ENCODE results near the gene AMMECR1.
A peak's percentile ranks its signal among the peaks of the same experiment; 100 is the strongest.

Gene AMMECR1

DNA sequence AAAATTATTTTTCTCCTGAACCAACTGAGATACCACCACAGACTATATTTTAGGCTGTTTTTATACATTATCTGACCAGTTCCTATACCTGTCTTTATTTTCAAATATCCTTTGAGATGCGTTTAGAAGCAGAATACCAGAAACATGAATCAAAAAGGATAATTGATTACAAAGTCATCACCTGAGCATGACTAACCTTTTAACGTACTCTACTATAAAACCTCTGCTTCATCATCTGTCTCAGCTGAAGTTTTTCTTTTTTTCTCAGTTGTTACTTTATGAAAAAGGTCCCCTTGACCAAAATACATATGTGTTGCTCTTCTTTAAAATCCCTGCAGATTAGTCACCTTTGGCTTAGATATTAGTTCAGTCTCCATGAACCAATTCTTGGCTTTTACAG is 109.8 kb downstream of the AMMECR1 start:
- no peak for DNase-seq

DNA sequence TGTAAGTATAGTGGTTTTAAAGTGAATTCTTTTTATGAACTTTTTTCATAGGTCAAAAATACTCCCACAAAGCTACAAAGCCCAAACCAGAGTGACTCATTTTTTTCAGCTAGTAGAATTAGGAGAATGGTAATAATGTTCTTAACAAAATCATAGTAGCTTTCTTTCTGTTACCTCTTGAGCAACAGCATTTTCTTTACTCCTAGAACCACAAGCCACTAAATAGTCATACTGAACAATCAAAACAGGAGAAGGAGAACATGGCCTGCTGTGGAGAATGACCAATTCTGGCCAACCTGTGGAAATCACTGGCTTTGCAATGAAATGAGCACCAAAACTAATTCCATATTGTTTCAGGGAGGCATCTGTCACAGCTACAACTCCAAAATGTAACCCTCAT is 112.9 kb downstream of the AMMECR1 start:
- no peak for DNase-seq

DNA sequence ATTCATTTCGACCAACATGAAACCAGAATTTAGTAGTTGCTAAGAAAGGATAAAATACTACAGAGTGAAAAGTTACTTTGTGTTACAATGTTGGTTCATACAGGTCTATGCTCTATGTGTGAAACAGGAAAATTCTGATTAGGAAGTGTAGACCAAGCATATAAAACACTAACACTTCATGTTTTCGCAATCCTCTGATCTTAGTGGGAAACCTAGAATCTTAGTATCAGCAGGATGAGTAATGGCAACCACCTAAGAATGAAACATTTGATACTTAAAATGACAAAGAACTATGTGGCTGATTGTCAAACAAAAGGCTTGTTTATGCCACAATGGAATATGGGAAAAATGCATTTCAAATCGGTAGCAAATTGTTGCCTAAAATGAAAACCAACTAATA is 116.1 kb downstream of the AMMECR1 start:
- DNase-seq: no peak

DNA sequence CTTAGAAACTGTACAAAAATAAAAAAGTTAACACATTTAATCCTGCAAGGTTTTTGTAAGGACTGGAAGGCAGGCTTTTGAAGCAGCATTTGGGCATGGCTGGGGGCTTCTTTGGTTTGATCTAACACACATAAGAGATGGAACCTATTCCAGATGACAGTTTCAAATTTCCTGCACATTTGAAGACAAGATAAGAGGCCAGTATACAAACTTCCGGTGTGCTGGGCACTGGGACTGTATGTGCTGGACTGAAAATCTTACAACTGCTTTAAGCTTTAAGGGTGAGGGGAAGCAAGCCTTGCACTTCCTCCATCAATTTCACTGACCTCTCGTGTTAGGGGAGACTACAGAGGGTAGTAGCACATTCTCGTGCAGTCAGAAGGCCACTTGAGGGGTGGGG is 122.9 kb downstream of the AMMECR1 start:
- no peak for DNase-seq

DNA sequence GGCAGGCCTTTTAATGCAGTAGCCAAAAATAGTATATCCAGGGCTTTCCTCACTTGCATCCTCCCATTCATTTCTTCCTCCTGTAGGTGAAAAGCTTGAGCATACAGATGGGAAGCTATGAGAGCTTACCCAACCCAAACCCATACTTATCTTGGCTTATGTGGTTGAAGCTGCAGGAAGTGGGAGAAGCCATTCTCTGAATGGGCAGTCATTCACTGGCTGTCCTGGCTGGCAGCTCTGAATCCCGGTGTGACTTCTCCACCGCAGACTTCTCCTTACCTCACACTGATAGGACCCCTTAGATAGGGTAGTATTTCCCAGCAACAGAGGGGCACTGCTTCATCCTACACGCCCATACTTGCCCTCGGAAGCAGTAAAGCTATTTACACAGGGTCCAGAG is 125.4 kb downstream of the AMMECR1 start:
- no peak for DNase-seq

DNA sequence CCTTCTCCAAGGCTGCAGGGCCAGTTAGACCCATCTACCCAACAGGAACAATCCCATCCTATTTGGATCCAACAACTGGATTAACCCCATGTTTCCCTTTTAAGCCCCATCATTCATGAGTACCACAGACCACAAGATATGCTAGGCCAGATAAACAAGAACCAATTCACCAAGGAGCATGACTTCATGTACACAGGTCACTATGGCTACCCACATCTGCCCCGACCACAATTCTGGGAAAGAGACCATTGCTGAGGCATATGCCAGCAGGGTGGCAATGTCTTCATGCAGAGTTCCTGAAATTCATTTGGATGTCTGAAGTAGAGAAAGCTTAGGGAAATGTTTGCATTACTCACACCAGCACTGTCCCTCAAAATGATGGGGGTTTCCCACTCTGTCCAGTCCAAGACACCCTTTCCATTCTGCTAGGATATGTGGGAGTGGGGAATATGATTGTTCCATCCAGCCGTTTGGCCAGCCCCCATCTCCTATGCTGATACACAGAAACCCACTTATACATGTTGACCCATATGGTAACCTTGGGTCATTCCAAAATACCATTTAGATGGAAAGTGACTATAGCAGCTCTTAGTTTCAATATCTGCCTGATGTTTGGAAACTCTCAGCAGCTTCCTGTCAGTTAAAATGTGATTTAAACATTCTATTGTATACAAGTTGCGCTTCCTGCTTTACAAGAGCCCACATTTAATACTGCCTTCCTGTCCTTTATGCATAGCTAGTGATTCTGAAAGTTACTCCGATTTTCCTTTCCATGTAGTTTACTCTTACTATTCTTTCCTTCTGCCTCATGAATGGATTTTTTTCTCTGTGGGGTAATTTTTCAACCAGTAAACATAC is 129.0 kb downstream of the AMMECR1 start:
- DNase-seq: no peak

DNA sequence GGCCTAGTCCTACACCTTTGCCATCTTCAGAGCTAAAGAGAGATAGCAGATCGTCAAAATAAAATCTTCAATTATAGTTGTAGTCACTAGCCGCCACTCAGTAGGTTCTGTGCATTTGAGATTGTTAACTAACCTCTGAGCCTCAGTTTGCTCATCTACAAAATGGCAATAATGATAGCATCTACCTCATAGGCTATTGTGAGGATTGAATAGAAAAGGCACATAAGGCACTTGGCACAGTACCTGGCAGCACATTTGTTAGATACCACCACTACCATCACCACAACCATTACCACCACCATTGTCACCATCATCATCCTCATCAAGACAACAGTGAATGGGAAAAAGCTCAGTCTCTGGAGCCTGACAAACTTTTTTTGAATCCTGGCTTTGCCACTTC is 134.6 kb downstream of the AMMECR1 start:
- no peak for DNase-seq

DNA sequence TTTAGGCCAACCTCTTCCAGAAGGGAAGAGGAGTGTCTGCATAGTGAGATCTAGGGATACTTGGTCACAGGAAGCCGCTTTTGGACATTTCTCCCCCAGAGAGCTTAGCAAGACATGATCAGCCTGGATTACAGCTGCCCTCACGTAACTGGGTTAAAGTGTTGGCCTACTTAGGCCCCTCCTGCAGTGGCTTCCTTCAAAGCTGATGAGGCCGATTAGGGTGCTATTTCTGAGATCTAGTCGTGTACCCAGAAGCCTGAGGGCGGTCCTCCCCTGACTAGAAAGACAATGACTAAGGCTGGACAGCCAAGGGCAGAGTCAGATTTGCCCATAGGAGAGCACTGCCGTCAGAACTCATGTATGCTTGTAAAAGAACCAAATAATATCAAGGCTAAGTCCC is 135.0 kb downstream of the AMMECR1 start:
- DNase-seq: no peak

DNA sequence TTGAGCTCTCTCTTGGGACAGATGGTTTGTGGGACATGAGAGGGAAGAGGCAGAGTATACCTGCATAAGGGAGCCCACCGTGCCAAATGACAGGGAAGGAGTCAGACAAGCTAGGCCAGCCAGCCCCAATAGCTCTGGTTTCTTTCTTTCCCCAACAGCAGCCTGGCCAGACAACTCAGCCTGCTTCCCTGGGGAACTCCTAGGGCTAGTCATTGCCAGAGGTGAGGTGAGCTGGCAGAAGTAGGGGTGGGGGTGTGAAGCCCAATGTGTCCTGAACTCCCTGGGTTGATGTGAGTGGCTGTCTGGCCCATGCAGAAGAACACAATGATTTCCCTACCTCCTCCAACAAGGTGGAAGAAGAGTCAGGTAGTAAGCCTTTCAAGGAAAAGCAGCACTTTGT is 135.5 kb downstream of the AMMECR1 start:
- no peak for DNase-seq

DNA sequence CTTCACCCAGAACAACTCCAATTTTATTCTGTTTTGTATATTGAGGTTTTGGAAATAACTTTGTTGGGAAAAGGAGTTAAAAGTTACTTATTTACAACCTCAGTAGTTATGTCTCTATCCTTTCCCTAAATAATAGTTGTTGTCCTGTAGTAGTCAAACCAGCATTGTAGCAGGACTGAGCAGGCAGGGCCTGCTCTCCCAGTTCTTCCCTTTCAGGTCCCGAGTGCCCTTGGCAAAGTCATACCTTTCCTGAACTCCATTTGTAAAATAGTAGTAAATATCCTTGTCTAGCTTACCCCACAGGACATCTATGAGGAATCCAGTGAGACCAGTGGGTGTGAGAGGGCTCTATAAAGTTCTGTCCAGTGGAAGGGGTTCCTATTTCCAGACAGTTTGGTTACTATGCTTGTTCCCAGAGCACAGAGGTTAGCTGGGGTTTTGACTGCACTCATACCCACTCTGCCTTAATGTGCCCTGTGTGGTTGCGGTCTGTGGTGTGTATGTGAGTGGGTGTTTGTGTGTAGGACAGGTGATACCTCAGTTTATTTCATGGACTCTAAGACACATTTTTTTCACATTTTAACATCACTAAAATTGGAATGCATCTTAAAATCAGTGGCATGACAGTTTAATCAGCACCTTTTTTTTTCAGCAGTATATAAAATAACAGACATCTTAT is 136.3 kb downstream of the AMMECR1 start:
- no peak for DNase-seq

DNA sequence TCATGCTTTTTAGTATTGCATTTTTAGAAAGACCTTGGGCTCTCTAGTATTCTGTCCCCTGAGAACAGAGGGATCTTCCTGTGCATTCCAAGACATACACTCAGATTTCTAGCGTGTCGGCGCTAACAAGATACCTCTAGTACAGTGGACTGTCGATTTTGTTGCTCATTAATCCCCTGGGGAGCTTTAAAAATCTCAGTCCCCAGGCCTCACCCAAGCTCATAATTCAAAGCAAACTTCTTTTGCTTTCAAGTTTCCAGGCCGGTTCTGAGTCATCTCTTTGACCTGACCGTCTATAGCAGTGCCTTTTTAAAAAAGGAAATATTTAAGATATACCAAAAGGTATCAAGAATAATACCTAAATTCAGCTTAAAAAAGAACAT is 137.0 kb downstream of the AMMECR1 start:
- DNase-seq: no peak

DNA sequence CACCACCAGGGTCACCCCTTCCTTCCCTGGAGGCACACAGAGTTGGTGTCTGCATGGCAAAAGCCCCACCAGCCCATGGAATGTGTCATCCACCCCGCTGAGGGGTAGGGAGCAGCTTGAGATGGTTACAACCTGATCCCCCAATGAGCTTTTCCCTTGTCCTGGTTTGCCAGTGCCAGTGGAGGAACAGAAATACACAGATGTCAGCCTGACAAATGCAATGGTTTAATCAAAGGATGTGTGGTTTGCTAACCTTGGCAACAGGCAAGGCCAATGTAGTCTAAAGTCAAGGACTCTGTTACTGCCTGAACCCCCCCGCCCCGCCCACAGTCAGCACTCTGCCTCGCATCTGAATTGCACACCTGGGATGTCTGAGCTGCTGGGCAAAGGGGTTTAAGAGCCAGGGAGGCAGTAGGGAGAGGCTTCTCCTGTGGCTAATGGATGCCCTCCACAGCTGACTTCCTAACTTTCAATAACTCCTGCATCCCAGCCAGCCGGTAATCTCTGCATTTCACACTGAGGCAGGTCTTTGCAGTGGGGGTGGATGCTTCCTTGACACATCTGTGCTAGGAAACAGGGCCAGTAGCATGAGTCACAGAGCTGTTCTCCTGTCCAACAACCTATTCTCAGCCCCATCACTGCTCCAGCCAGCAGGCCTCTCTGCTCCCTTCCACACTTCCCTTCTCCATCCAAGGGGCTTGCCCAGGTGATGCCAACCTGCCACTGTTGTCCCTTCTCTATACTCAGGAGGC is 137.5 kb downstream of the AMMECR1 start:
- no peak for DNase-seq

DNA sequence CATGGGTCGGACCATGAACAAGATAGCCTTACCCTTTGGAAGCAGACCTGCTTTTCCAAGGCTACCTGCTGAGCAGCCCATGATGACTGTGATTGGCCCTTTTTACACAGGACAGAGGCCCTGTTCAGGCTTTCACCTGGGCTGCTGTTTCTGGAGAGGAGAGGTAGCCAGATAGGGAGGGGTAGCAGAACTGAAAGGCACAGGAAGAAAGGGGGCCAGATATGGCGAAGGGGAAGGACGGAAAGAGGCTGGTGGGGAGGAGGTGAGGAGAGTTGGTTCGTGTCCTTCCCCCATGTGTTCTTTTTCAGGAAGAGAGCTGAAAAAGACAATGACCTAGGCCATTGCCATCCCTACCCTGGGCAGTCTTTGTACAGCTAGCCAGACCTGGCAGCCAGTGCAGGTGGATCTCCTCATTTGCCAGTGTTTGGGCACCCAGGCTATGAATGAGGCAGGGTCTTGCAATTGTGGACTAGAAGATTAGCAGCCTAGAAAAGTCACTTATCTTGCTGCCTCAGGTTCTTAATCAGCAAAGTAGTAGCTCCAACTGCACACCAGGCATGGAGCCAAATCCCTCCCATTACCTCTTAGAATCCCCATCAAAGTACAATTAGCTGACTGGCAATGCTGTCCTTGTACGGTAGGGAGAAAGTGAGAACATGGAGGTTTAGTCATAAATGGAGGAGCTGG is 139.6 kb downstream of the AMMECR1 start:
- no peak for DNase-seq

DNA sequence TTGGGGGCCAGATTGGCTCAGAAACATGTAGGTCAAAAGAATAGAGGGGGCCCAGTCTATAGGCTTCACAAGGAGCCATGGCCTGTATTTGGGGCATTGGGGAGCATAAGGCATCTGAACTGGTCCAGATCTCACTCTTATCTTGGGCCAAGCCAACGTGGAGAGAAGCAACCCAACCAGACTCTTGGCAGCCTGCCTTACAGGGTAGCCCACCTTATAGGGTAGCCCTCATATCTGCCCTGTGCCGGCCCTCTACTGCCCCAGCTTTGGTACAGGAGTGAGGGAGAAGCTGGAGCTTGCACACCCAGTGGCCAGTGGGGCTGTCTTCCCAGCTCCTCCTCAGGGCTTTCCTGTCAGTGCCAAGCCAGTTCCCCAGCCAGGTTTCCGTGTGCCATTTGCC is 142.2 kb downstream of the AMMECR1 start:
- no peak for DNase-seq

DNA sequence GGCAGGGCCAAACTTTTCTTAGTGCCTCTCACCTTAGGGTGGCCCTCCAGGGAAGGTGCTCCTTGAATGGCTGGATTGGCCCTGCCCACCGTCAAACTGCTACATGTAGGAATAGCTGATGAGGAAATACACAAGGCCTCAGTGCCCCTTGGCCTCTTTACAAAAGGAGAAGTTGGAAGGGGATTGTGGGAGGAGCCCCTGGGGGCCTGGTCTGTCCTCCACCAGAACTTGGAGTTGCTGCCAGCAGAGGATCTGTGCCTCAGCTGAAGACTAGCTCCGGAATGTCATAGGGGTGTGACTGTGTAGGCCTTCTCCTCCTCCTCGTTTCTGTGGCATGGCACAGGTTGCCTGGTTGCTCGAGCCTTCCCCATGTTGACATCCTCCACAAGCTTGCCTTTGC is 142.7 kb downstream of the AMMECR1 start:
- DNase-seq: no peak

DNA sequence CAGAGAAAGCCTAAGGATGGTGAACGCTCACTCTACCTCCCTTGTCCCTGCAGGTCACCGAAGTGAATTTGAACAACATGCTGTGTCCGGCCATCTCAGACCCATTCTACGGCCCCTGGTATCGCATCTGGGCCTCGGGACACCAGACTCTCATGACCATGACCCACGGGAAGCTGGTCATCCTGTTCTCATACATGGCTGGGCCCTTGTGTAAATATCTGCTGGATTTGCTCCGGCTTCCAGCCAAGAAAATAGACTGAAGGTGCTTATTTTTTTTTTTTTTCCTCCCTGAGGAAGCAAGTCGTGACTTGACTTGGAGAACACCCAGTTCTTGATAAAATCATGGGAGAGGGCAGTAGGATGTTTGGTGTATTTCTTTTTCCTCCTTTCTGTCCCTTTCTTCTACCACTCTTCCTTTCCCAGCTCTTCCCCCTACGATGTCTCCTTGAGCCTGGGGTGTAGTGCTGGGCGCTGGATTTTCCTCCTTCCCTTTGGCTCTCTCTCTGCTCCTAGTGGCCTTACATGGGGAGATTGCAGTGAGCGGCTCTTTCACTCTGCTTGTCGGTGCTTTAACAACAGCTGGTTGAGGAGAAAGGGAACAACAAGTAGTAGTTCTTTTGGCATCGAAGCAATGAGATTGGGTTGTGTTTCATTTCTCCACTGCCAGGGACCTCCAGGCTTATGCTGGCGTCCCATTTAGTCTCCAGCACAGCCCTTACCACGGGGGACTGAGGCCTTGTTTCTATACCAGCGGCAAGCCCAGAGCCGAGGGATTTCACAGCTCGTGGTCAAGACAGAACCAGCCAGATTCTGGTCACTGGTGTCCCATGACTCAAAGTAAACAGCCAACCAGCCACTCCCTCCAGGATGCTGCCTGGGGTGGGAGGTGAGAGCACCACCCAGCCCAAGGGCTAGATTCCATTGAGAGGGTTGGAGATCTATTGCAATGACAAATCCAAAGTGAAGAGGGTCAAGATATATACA is 144.4 kb downstream of the AMMECR1 start:
- DNase-seq: no peak

DNA sequence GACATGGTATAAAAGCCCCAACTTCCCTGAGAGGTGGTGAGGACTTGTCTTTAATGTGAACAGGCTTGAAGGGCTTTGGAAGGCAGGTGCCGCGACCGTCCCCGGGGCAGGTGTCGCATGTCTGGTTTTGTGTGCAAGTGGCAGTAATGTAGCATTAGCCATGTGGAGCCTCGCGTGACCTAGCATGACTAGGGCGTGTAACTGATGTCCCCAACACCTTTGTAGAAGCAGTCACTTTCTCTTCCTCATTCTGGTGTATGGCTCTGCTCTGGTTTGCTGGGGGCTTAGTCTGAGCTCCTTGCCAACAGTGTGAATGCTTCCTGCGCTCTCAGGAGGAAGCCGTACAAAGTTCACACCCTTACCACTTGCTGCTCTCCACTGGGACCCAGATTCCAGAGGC is 145.7 kb downstream of the AMMECR1 start:
- DNase-seq: no peak

DNA sequence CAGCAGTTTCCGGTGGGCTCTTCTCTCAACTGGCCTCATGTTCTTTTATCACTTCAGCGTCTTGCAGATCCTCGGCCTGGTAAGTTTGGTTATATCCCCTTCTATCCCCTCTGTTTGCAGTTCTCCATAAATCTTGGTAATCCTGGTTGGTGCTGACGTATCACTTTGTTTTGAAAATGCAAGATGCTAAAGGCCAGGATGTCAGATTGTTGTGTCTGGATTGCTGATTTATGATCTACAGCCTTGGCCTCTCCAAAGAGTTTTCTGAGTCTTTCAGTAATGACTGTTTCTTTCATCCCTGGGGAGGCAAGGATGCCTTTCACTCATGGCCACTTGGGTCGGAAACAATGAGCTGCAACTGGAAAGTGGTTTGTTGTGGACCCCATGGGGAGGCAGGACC is 146.4 kb downstream of the AMMECR1 start:
- DNase-seq: no peak

DNA sequence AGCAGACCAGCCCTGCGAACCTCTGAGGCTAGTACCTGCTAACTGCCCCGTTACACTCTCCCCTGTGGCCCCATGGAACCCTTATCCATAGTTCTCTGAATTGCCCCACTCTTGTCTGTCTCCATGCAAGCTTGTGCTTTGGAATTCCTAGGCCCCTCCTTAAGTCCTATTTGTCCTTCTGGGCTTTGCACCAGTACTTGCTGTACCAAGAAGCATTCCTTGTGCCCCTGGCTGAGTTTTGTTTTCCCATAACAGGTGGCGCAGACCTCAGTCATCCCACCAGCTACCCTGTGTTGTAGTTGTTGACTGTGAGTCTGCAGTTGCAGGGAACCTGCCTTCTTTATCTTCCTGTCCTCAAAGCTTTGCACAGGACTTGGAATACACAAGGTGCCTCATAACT is 147.9 kb downstream of the AMMECR1 start:
- DNase-seq: no peak

DNA sequence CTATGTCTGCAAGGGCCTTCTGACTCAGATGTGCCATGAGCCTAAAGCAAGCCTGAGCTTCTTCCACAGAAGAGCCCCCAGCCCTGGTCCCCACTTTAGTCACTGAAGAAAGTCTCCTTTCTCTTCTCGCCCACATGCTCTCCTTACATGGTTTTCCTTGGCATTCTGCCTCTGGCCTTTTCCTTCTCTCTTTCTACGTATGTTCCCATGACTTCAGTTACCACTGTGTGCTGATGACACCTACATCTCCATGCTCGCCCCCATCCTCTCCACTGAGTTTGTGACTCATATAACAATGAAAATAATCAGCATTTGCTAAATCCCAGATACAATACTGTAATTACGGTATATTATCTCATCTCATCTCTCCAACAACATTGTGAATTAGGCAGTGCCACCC is 149.3 kb downstream of the AMMECR1 start:
- no peak for DNase-seq

DNA sequence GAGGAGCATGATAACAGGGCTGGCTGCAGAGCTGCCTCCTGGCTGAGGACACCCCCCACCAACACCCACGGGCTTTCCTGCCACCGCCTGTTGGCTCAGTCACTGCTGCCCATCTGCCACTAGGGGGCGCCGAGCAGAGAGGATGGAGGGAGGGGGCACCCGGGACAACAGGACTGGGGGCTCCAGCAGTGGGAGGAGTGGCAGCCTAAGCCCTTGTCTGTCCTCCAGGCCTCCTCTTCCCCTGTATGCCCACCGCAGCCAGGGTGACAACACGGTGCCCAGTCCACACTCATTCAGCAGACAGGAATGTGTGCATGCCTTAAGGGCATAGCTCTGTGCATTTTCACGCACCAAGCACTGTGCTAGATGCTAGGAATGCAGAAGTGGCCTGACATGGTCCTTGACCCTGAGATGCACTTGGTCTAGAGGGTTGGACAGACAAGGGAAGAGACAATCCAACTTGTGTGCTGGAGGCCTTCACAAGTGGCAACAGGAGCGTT is 149.9 kb downstream of the AMMECR1 start:
- DNase-seq: peak; percentile 8

DNA sequence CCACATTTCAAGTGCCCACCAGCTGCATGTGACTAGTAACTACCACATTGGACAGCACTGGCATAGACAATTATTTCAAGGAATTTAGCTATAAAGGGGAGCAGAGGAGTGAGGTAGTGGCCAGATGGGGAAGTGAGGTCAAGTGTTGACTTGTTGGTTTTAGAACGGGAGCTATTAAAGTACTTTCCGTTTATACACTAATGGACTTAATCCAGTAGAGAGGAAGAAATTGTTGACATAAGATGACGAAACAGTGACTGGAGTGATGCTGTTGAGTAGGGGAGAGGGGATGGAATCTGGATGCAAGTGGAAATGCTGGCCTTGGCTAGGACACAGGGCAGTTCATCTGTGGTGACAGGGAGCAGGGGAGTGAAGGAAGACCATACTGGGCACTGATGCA is 154.4 kb downstream of the AMMECR1 start:
- DNase-seq: no peak

All from activated gamma-delta T cell (primary cell).